ENCODE results near the gene STOML1. TPM values are rescaled to one million over a fixed set of nuclear protein-coding genes. Genes with fewer than 3 reads are reported as not detected.

Gene STOML1
- total RNA-seq, result 10 to 100 TPM in 6 of 8 experiments, 1 to 10 TPM in 2; 7.7 to 31.4 (median 18.2) TPM

- ATAC-seq (replicated peaks in 6 of 8), result peak; percentile 56 to 88 (median 84)
- H3K4me1 ChIP-seq (replicated peaks in 1 of 2), result peaks cover 26% of the 10 kb centered on the region in 2 donors
- WGBS, 10 experiments, result 0 to 10% (median 0%) methylated on average over 1 to 8 of the region's 72 CpGs; no CpG with 5 or more reads in 6 of the 10 experiments
- peak within 1 kb of the TSS; percentile 21 to 69 for H3K27ac ChIP-seq
- peak within 1 kb of the TSS; percentile 60 to 96 (median 91) for H3K4me3 ChIP-seq
- in situ Hi-C loops (cut with MboI; ENCODE audit: low pct_unique_long_range_greater_than_20kb in 2 of 9, low sequenced_read_pairs in 9 of 9, unreplicated experiment in 9 of 9), result no loop called here
Measured at GRCh38 chr15:73991726-73992593, at the start of gene STOML1. Gene STOML1, minus strand, starts transcription at chr15:73992295. Its CDS starts 72 bp downstream, at chr15:73992223.

GRCh38 chr15:74041311-74041756 is 49.2 kb upstream of the STOML1 start:
- 0 to 100% (median 80%) methylated on average over 2 of the region's 10 CpGs; no CpG with 5 or more reads in 5 of the 10 experiments for WGBS, 10 experiments
- peaks cover 8 to 10% of the 10 kb centered on the region in 2 donors for H3K4me1 ChIP-seq (replicated peaks in 1 of 2)
- ATAC-seq (replicated peaks in 6 of 8), result peak in 3 of 8 experiments; percentile 51 to 81 (median 59)
- in situ Hi-C loops (cut with MboI; ENCODE audit: low pct_unique_long_range_greater_than_20kb in 2 of 9, low sequenced_read_pairs in 9 of 9, unreplicated experiment in 9 of 9), result no loop called here
- H3K27ac ChIP-seq, result no peak overlapping the region
- no peak overlapping the region for H3K4me3 ChIP-seq

GRCh38 chr15:74040109-74040850 is 48.2 kb upstream of the STOML1 start:
- in situ Hi-C loops (cut with MboI; ENCODE audit: low pct_unique_long_range_greater_than_20kb in 2 of 9, low sequenced_read_pairs in 9 of 9, unreplicated experiment in 9 of 9), result no loop called here
- H3K4me3 ChIP-seq, result no peak overlapping the region
- peak in 3 of 8 experiments; percentile 42 to 72 (median 66) for ATAC-seq (replicated peaks in 6 of 8)
- peaks cover 7 to 13% of the 10 kb centered on the region in 2 donors for H3K4me1 ChIP-seq (replicated peaks in 1 of 2)
- H3K27ac ChIP-seq, result no peak overlapping the region
- WGBS, 10 experiments, result 10 to 83% (median 66%) methylated on average over 2 to 6 of the region's 7 CpGs; no CpG with 5 or more reads in 3 of the 10 experiments

GRCh38 chr15:74039656-74040010 is 47.5 kb upstream of the STOML1 start:
- in situ Hi-C loops (cut with MboI; ENCODE audit: low pct_unique_long_range_greater_than_20kb in 2 of 9, low sequenced_read_pairs in 9 of 9, unreplicated experiment in 9 of 9), result no loop called here
- 39 to 91% (median 67%) methylated on average over 1 to 4 of the region's 5 CpGs; no CpG with 5 or more reads in 4 of the 10 experiments for WGBS, 10 experiments

GRCh38 chr15:74038707-74039655 is 46.9 kb upstream of the STOML1 start:
- WGBS, 10 experiments, result 14 to 100% (median 73%) methylated on average over 1 to 5 of the region's 9 CpGs; no CpG with 5 or more reads in 2 of the 10 experiments

More at GRCh38 chr15:74039656-74040010, 47.5 kb upstream of the STOML1 start:
- Histone ChIP-seq H3K27ac (no peak overlapping the region), H3K4me1 (replicated peaks in 1 of 2) (peaks cover 7 to 13% of the 10 kb centered on the region in 2 donors), H3K4me3 (no peak overlapping the region)
- ATAC-seq (replicated peaks in 6 of 8), result no peak

GRCh38 chr15:74037171-74038117 is 45.3 kb upstream of the STOML1 start:
- 40 to 100% (median 79%) methylated on average over 1 to 10 of the region's 21 CpGs; no CpG with 5 or more reads in 3 of the 10 experiments for WGBS, 10 experiments
- Histone ChIP-seq H3K4me3 (no peak overlapping the region), H3K27ac (no peak overlapping the region), H3K4me1 (replicated peaks in 1 of 2) (peaks cover 7 to 13% of the 10 kb centered on the region in 2 donors)
- peak in 5 of 8 experiments; percentile 17 to 50 (median 33) for ATAC-seq (replicated peaks in 6 of 8)
- in situ Hi-C loops (cut with MboI; ENCODE audit: low pct_unique_long_range_greater_than_20kb in 2 of 9, low sequenced_read_pairs in 9 of 9, unreplicated experiment in 9 of 9), result no loop called here

More at GRCh38 chr15:74038707-74039655, 46.9 kb upstream of the STOML1 start:
- no peak overlapping the region for H3K4me3 ChIP-seq
- ATAC-seq (replicated peaks in 6 of 8), result no peak
- H3K4me1 ChIP-seq (replicated peaks in 1 of 2), result peaks cover 7 to 13% of the 10 kb centered on the region in 2 donors
- H3K27ac ChIP-seq, result no peak overlapping the region
- in situ Hi-C loops (cut with MboI; ENCODE audit: low pct_unique_long_range_greater_than_20kb in 2 of 9, low sequenced_read_pairs in 9 of 9, unreplicated experiment in 9 of 9), result no loop called here

GRCh38 chr15:74036271-74037170 is 44.4 kb upstream of the STOML1 start:
- ATAC-seq (replicated peaks in 6 of 8), result peak; percentile 2 to 89 (median 82)
- Histone ChIP-seq H3K27ac (peak overlapping the region; percentile 13 to 39), H3K4me3 (no peak overlapping the region), H3K4me1 (replicated peaks in 1 of 2) (peaks cover 7 to 13% of the 10 kb centered on the region in 2 donors)
- 0 to 100% (median 60%) methylated on average over 1 to 12 of the region's 21 CpGs; no CpG with 5 or more reads in 2 of the 10 experiments for WGBS, 10 experiments
- in situ Hi-C loops (cut with MboI; ENCODE audit: low pct_unique_long_range_greater_than_20kb in 2 of 9, low sequenced_read_pairs in 9 of 9, unreplicated experiment in 9 of 9), result no loop called here

- WGBS, 10 experiments, result 85 to 97% (median 94%) methylated on average over 3 to 14 of the region's 28 CpGs; no CpG with 5 or more reads in 7 of the 10 experiments
- Histone ChIP-seq H3K4me1 (replicated peaks in 1 of 2) (peaks cover 7 to 13% of the 10 kb centered on the region in 2 donors), H3K4me3 (no peak overlapping the region), H3K27ac (no peak overlapping the region)
- ATAC-seq (replicated peaks in 6 of 8), result no peak
- in situ Hi-C loops (cut with MboI; ENCODE audit: low pct_unique_long_range_greater_than_20kb in 2 of 9, low sequenced_read_pairs in 9 of 9, unreplicated experiment in 9 of 9), result no loop called here
Measured at GRCh38 chr15:74035121-74036017, 43.3 kb upstream of the STOML1 start.

- Histone ChIP-seq H3K27ac (no peak overlapping the region), H3K4me1 (replicated peaks in 1 of 2) (peaks cover 7 to 13% of the 10 kb centered on the region in 2 donors), H3K4me3 (no peak overlapping the region)
- in situ Hi-C loops (cut with MboI; ENCODE audit: low pct_unique_long_range_greater_than_20kb in 2 of 9, low sequenced_read_pairs in 9 of 9, unreplicated experiment in 9 of 9), result no loop called here
- 60 to 100% (median 88%) methylated on average over 1 to 3 of the region's 10 CpGs; no CpG with 5 or more reads in 6 of the 10 experiments for WGBS, 10 experiments
- ATAC-seq (replicated peaks in 6 of 8), result no peak
Measured at GRCh38 chr15:74034206-74034755, 42.2 kb upstream of the STOML1 start.
